Trophoblast cell (in vitro differentiated cells and primary cell): ENCODE results near the gene SFSWAP. TPM values are rescaled to one million over a fixed set of nuclear protein-coding genes. Genes with fewer than 3 reads are reported as not detected.
"Not testable (repeated sequence)": the region's sequence is repeated elsewhere in the genome, so short reads cannot be mapped to it uniquely, and the experiment has no call there.

Experiments
- DNase-seq, 2 donors: peaks; one replicate each; pipeline ENCODE4 v3.0.0-alpha.2; 2016
- H2AFZ ChIP-seq: 2 replicates; pipeline ENCODE4 v1.6.1; 2013; ENCODE audit warnings: low read length, moderate library complexity, mild to moderate bottlenecking; ENCODE audit not compliant: insufficient read depth, poor library complexity
- H2AK5ac ChIP-seq: 2 replicates; pipeline ENCODE4 v1.6.1; 2013; ENCODE audit warnings: mild to moderate bottlenecking, low read length
- H2BK120ac ChIP-seq: 2 replicates; pipeline ENCODE4 v1.6.1; 2013; ENCODE audit warnings: low read length, mild to moderate bottlenecking, moderate library complexity; ENCODE audit not compliant: insufficient read depth, poor library complexity
- H2BK12ac ChIP-seq: 2 replicates; pipeline ENCODE4 v1.6.1; 2013; ENCODE audit warnings: mild to moderate bottlenecking, low read length, moderate library complexity
- H2BK5ac ChIP-seq: 2 replicates; pipeline ENCODE4 v1.6.1; 2013; ENCODE audit warnings: low read length, low read depth, moderate library complexity, mild to moderate bottlenecking; ENCODE audit not compliant: poor library complexity
- H3K14ac ChIP-seq: 2 replicates; pipeline ENCODE4 v1.6.1; 2013; ENCODE audit warnings: mild to moderate bottlenecking, low read length
- H3K18ac ChIP-seq: 2 replicates; pipeline ENCODE4 v1.6.1; 2013; ENCODE audit warnings: mild to moderate bottlenecking, low read length
- H3K23ac ChIP-seq: 2 replicates; pipeline ENCODE4 v1.6.1; 2013; ENCODE audit warnings: low read length
- H3K27ac ChIP-seq: 2 replicates; pipeline ENCODE4 v1.5.1; 2013; ENCODE audit warnings: low read depth, mild to moderate bottlenecking, inconsistent platforms, low read length, moderate library complexity
- H3K27me3 ChIP-seq: 2 replicates; pipeline ENCODE4 v1.6.1; 2013; ENCODE audit warnings: inconsistent platforms, mild to moderate bottlenecking, low read length, moderate library complexity; ENCODE audit not compliant: insufficient read depth
- H3K36me3 ChIP-seq, 2 experiments: 1 replicate in 1 of 2; 2 replicates in 1 of 2; pipeline ENCODE4 v1.6.1; 2013; ENCODE audit warnings: low read length in 2 of 2, mild to moderate bottlenecking in 2 of 2, moderate library complexity in 1 of 2; ENCODE audit not compliant: insufficient read depth in 2 of 2, control insufficient read depth in 1 of 2
- H3K4ac ChIP-seq: 2 replicates; pipeline ENCODE4 v1.6.1; 2013; ENCODE audit warnings: low read depth, mild to moderate bottlenecking, low read length, moderate library complexity
- H3K4me1 ChIP-seq, 2 experiments: 1 replicate in 1 of 2; 2 replicates in 1 of 2; pipeline ENCODE4 v1.6.1; 2013; ENCODE audit warnings: low read length in 2 of 2, mild to moderate bottlenecking in 2 of 2, moderate library complexity in 1 of 2; ENCODE audit not compliant: insufficient read depth in 2 of 2, control insufficient read depth in 1 of 2
- H3K4me2 ChIP-seq: 2 replicates; pipeline ENCODE4 v1.6.1; 2013; ENCODE audit warnings: inconsistent platforms, mild to moderate bottlenecking, low read length, moderate library complexity
- H3K4me3 ChIP-seq: 2 replicates; pipeline ENCODE4 v1.5.1; 2013; ENCODE audit warnings: mild to moderate bottlenecking, low read depth, low read length, inconsistent platforms
- H3K79me1 ChIP-seq: one replicate; pipeline ENCODE4 v1.6.1; 2013; ENCODE audit warnings: low read length
- H3K79me2 ChIP-seq: 2 replicates; pipeline ENCODE4 v1.6.1; 2013; ENCODE audit warnings: low read length, mild to moderate bottlenecking; ENCODE audit not compliant: control insufficient read depth, insufficient read depth, poor library complexity
- H3K9ac ChIP-seq: 2 replicates; pipeline ENCODE4 v1.6.1; 2013; ENCODE audit warnings: mild to moderate bottlenecking, low read length
- H3K9me3 ChIP-seq: 2 replicates; pipeline ENCODE4 v1.6.1; 2013; ENCODE audit warnings: low read depth, mild to moderate bottlenecking, control low read depth, inconsistent platforms, low read length; ENCODE audit not compliant: insufficient read depth
- H4K12ac ChIP-seq: 2 replicates; pipeline ENCODE4 v1.6.1; 2013; ENCODE audit warnings: low read depth, mild to moderate bottlenecking, low read length, moderate library complexity
- H4K8ac ChIP-seq: 2 replicates; pipeline ENCODE4 v1.6.1; 2013; ENCODE audit warnings: low read depth, mild to moderate bottlenecking, low read length, moderate library complexity
- H4K91ac ChIP-seq: one replicate; pipeline ENCODE4 v1.6.1; 2013; ENCODE audit warnings: low read depth, mild to moderate bottlenecking, low read length, moderate library complexity
- WGBS: extraction: QIAGEN DNeasy Blood & Tissue Kit; methylation state at CpG from one replicate; pipeline ENCODE4 v1.1.7; 2013; ENCODE audit warnings: missing lambda C conversion rate; ENCODE audit not compliant: insufficient read length, insufficient coverage; ENCODE audit errors: extremely low coverage; 5-methylcytosine and 5-hydroxymethylcytosine counted together
- polyA plus RNA-seq: library from polyadenylated mRNA; stranded (reverse); fragments of 200-250 nt; gene quantifications from 2 replicates; pipeline ENCODE4 v1.2.3, GENCODE V29; 2013

The SFSWAP gene
- 38.0 and 38.5 TPM in 2 replicates for polyA plus RNA-seq

DNA sequence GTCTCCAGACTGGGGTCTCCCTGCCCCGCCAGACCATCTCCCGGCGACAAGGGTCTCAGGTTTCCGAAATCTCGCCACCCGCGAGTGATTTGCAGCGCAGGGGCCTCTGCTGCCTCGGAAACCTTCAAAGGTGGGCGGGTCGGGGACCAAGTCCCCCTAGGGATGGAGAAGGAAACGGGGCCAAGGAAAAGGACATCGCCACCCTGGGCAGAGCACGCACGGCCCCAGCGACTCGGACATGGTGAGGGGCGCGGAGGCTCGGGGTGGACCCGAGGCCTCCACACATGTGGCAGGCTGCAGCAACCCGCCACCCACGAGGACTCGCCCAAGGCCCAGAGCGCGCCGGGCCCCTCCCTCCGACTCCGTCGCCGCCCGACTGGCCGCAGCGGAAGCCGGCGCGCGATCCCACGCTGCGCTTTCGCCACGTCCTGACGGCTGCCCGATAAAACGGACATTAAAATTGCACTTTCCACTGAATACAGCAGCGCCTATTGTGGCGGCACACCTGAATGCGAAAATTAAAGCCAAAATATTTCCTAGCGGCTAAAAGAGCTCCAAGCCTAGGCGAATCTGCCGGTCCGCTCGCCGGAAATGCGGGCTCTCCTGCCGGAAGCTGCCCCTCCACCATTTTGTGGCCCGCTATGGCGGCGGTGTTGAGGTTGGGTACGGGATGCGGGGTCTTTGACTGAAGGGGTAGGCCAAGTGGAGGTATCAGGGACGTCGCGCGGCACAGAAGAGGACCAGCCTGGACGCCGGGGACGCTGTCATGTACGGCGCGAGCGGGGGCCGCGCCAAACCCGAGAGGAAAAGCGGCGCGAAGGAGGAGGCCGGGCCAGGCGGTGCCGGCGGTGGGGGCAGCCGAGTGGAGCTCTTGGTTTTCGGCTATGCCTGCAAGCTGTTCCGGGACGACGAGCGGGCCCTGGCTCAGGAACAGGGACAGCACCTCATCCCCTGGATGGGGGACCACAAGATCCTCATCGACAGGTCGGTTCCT, at the start of gene SFSWAP:
SFSWAP (plus strand) TSS at position 627 of the 994 bp plus-strand sequence; CDS start at position 767, 140 bp downstream.
- WGBS, result no CpG with 5 or more reads among the region's 90 CpGs
- Histone ChIP-seq H4K8ac (peak within 1 kb of the TSS; percentile 100), H3K4ac (peak within 1 kb of the TSS; percentile 95), H3K27me3 (no peaks in the 10 kb centered on the region), H3K23ac (no peak within 1 kb of the TSS), H2AFZ (peak within 1 kb of the TSS; percentile 100), H3K4me1 (peaks cover 3 to 14% of the 10 kb centered on the region in 2 experiments), H2AK5ac (peak within 1 kb of the TSS; percentile 87), H3K27ac (peak within 1 kb of the TSS; percentile 70), H3K79me2 (peaks cover 14% of the 10 kb centered on the region), H3K36me3 (peaks cover 8 to 12% of the 10 kb centered on the region in 2 experiments), H4K12ac (peak within 1 kb of the TSS; percentile 99), H2BK120ac (peak within 1 kb of the TSS; percentile 96), H3K79me1 (peaks cover 10% of the 10 kb centered on the region), H4K91ac (peak within 1 kb of the TSS; percentile 97), H3K4me2 (peak within 1 kb of the TSS; percentile 82), H3K14ac (peak within 1 kb of the TSS; percentile 98), H2BK5ac (peak within 1 kb of the TSS; percentile 98), H3K4me3 (peak within 1 kb of the TSS; percentile 99), H3K9me3 (no peaks in the 10 kb centered on the region), H3K9ac (peak within 1 kb of the TSS; percentile 96), H2BK12ac (peak within 1 kb of the TSS; percentile 79), H3K18ac (peak within 1 kb of the TSS; percentile 98)
- peak; percentile 57 to 78 for DNase-seq

GRCh38 chr12:131661170-131661985, 49.5 kb upstream of the SFSWAP start:
- not testable (repeated sequence) for H3K14ac ChIP-seq, H2AFZ ChIP-seq, H3K9ac ChIP-seq, H3K4me1 ChIP-seq, H3K4ac ChIP-seq, H4K12ac ChIP-seq, DNase-seq, H3K4me3 ChIP-seq, H3K79me2 ChIP-seq, H3K9me3 ChIP-seq, H3K27ac ChIP-seq, H3K79me1 ChIP-seq, H3K23ac ChIP-seq, H4K91ac ChIP-seq, H4K8ac ChIP-seq, H3K36me3 ChIP-seq, H2BK12ac ChIP-seq, H3K27me3 ChIP-seq, H2BK120ac ChIP-seq, H2BK5ac ChIP-seq, H3K4me2 ChIP-seq, H3K18ac ChIP-seq, H2AK5ac ChIP-seq
- whole genome bisulfite sequencing, result no CpG with 5 or more reads among the region's 78 CpGs

- H4K91ac ChIP-seq, H3K4me1 ChIP-seq, DNase-seq, H3K27me3 ChIP-seq, H3K4me2 ChIP-seq, H3K4me3 ChIP-seq, H3K9me3 ChIP-seq, H2BK12ac ChIP-seq, H3K79me1 ChIP-seq, H3K18ac ChIP-seq, H3K27ac ChIP-seq, H2AK5ac ChIP-seq, H4K8ac ChIP-seq, H2BK120ac ChIP-seq, H3K79me2 ChIP-seq, H3K4ac ChIP-seq, H3K23ac ChIP-seq, H2AFZ ChIP-seq, H3K14ac ChIP-seq, H2BK5ac ChIP-seq, H3K9ac ChIP-seq, H4K12ac ChIP-seq, H3K36me3 ChIP-seq: not testable (repeated sequence)
- no CpG with 5 or more reads among the region's 28 CpGs for WGBS
Observed at GRCh38 chr12:131661986-131662288, 49.0 kb upstream of the SFSWAP start.

DNA sequence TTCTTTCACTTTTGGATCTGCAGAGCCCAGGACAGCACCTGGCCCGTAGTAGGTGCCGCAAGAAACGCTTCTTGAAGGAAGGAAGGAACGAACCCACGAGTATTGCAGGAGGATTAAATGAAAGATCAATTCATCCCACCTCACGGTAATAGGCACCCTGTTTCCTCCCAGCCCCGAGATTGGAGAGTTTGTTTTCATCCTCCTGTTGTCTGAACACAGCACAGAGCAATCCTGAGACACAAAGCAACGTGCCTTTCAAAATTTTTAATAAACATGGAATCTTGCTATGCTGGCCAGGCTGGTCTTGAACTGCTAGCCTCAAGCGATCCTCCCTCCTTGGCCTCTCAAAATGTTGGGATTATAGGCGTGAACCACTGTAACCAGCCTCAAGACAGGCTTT, 48.5 kb upstream of the SFSWAP start:
- not testable (repeated sequence) for H3K36me3 ChIP-seq, H4K8ac ChIP-seq, H4K12ac ChIP-seq, H3K14ac ChIP-seq, H3K23ac ChIP-seq, H3K4me1 ChIP-seq, H2BK5ac ChIP-seq, H2BK120ac ChIP-seq, H2BK12ac ChIP-seq, H3K4me2 ChIP-seq, H3K4ac ChIP-seq, H3K79me1 ChIP-seq, H2AFZ ChIP-seq, H3K4me3 ChIP-seq, H3K18ac ChIP-seq, H4K91ac ChIP-seq, H3K9me3 ChIP-seq, H3K9ac ChIP-seq, H2AK5ac ChIP-seq, H3K79me2 ChIP-seq, H3K27me3 ChIP-seq, H3K27ac ChIP-seq
- DNase-seq, result peak in 1 of 2 donors; percentile 42
- no CpG with 5 or more reads among the region's 10 CpGs for WGBS
